Osteoblast (primary cell): ENCODE results near the gene KRT1. TPM values are rescaled to one million over a fixed set of nuclear protein-coding genes. Genes with fewer than 3 reads are reported as not detected.
A peak's percentile ranks its signal among the peaks of the same experiment; 100 is the strongest.

Experiments
- DNase-seq: peaks from one replicate; pipeline ENCODE4 v3.0.0; 2011; ENCODE audit warnings: low spot score, mixed read lengths; ENCODE audit not compliant: insufficient read length; ENCODE audit errors: missing footprints
- H2AFZ ChIP-seq: 2 replicates; pipeline ENCODE4 v1.6.0; 2011; ENCODE audit warnings: mild to moderate bottlenecking, low read length
- H3K27ac ChIP-seq: 2 replicates; pipeline ENCODE4 v1.5.1; 2011; ENCODE audit warnings: mild to moderate bottlenecking, low read depth, low read length, moderate library complexity
- H3K27me3 ChIP-seq: 2 replicates; pipeline ENCODE4 v1.6.0; 2012; ENCODE audit warnings: mild to moderate bottlenecking, control low read depth, inconsistent platforms, low read length, moderate library complexity; ENCODE audit not compliant: insufficient read depth
- H3K36me3 ChIP-seq: 2 replicates; pipeline ENCODE4 v1.5.1; 2011; ENCODE audit warnings: mild to moderate bottlenecking, low read length, control low read depth, moderate library complexity; ENCODE audit not compliant: insufficient read depth
- H3K4me1 ChIP-seq: 2 replicates; pipeline ENCODE4 v1.5.1; 2011; ENCODE audit warnings: mild to moderate bottlenecking, low read length, control low read depth, moderate library complexity; ENCODE audit not compliant: insufficient read depth
- H3K4me2 ChIP-seq: 2 replicates; pipeline ENCODE4 v1.6.0; 2011; ENCODE audit warnings: mild to moderate bottlenecking, low read length; ENCODE audit not compliant: insufficient read depth
- H3K4me3 ChIP-seq: fragments of 200-600 bp; sonication (generic); 3 replicates; pipeline ENCODE4 v1.5.1; 2012; ENCODE audit warnings: mild to moderate bottlenecking, low read length, inconsistent platforms; ENCODE audit not compliant: insufficient read depth
- H3K79me2 ChIP-seq: 2 replicates; pipeline ENCODE4 v1.6.0; 2012; ENCODE audit warnings: mild to moderate bottlenecking, low read length, control low read depth, inconsistent platforms; ENCODE audit not compliant: insufficient read depth
- H3K9me3 ChIP-seq: 2 replicates; pipeline ENCODE4 v1.5.1; 2011; ENCODE audit warnings: low read depth, low read length, control low read depth
- H4K20me1 ChIP-seq: 2 replicates; pipeline ENCODE4 v1.6.0; 2012; ENCODE audit warnings: mild to moderate bottlenecking, low read length, control low read depth; ENCODE audit not compliant: insufficient read depth
- CTCF ChIP-seq: IDR thresholded peaks from 2 replicates; pipeline ENCODE4 v1.5.1; 2011; ENCODE audit warnings: mild to moderate bottlenecking, low read depth, low read length, moderate library complexity; ENCODE audit errors: extremely low read depth
- total RNA-seq: library from RNA; depleted of rRNA; stranded (reverse); fragments of >200 nt; gene quantifications from 2 replicates; pipeline ENCODE4 v1.2.3, GENCODE V29; 2012

KRT1 gene
- total RNA-seq, 1 donor: not detected

GRCh38 chr12:52669426-52669825 is 10.8 kb downstream of the KRT1 start:
- no peaks in the 10 kb centered on the region for H3K36me3 ChIP-seq
- H3K4me3 ChIP-seq: no peak overlapping the region
- no peak for DNase-seq
- H3K27ac ChIP-seq: no peak overlapping the region
- H3K79me2 ChIP-seq: no peaks in the 10 kb centered on the region
- no peaks in the 10 kb centered on the region for H3K9me3 ChIP-seq
- no peak overlapping the region for H2AFZ ChIP-seq
- H3K27me3 ChIP-seq: peaks cover 41% of the 10 kb centered on the region
- H4K20me1 ChIP-seq: no peaks in the 10 kb centered on the region
- H3K4me1 ChIP-seq: no peaks in the 10 kb centered on the region
- TF ChIP-seq CTCF: no peak
- H3K4me2 ChIP-seq: no peak overlapping the region

- peaks cover 38% of the 10 kb centered on the region for H3K27me3 ChIP-seq
Observed at GRCh38 chr12:52667931-52668330, 12.3 kb downstream of the KRT1 start.

GRCh38 chr12:52667509-52667908 is 12.7 kb downstream of the KRT1 start:
- H3K4me3 ChIP-seq: no peak overlapping the region
- H3K27ac ChIP-seq: no peak overlapping the region
- no peaks in the 10 kb centered on the region for H3K79me2 ChIP-seq
- H3K9me3 ChIP-seq: no peaks in the 10 kb centered on the region
- H3K27me3 ChIP-seq: peaks cover 39% of the 10 kb centered on the region
- DNase-seq: no peak
- no peaks in the 10 kb centered on the region for H4K20me1 ChIP-seq
- no peaks in the 10 kb centered on the region for H3K4me1 ChIP-seq
- H3K36me3 ChIP-seq: no peaks in the 10 kb centered on the region
- no peak overlapping the region for H3K4me2 ChIP-seq
- peak; percentile 25 for TF ChIP-seq CTCF
- no peak overlapping the region for H2AFZ ChIP-seq

More at GRCh38 chr12:52667931-52668330, 12.3 kb downstream of the KRT1 start:
- Histone ChIP-seq H3K4me2 (no peak overlapping the region), H3K79me2 (no peaks in the 10 kb centered on the region), H3K4me1 (no peaks in the 10 kb centered on the region), H2AFZ (no peak overlapping the region), H3K36me3 (no peaks in the 10 kb centered on the region), H3K9me3 (no peaks in the 10 kb centered on the region), H3K27ac (no peak overlapping the region), H3K4me3 (no peak overlapping the region), H4K20me1 (no peaks in the 10 kb centered on the region)
- no peak for DNase-seq
- TF ChIP-seq CTCF: no peak

GRCh38 chr12:52666471-52666870 is 13.7 kb downstream of the KRT1 start:
- Histone ChIP-seq H3K27ac (no peak overlapping the region), H3K36me3 (no peaks in the 10 kb centered on the region), H4K20me1 (no peaks in the 10 kb centered on the region), H3K27me3 (peaks cover 38% of the 10 kb centered on the region), H3K4me1 (no peaks in the 10 kb centered on the region), H3K9me3 (no peaks in the 10 kb centered on the region), H2AFZ (no peak overlapping the region), H3K4me3 (no peak overlapping the region), H3K79me2 (no peaks in the 10 kb centered on the region), H3K4me2 (no peak overlapping the region)
- no peak for DNase-seq
- TF ChIP-seq CTCF: no peak
